Loucy (cell line): ENCODE measurements around the gene SLX9.

ENCODE experiments used
- H2AFZ ChIP-seq: fragments of 200-600 bp; sonication (generic); 2 replicates; pipeline ENCODE4 v1.6.0; 2016; ENCODE audit warnings: antibody characterized with exemption, mild to moderate bottlenecking, low read length, moderate library complexity
- H3F3A ChIP-seq: fragments of 200-600 bp; 2 replicates; pipeline ENCODE4 v1.6.0; 2016; ENCODE audit warnings: antibody characterized with exemption, low read depth, mild to moderate bottlenecking
- H3K27me3 ChIP-seq: fragments of 200-600 bp; sonication (generic); 2 replicates; pipeline ENCODE4 v1.6.1; 2014; ENCODE audit warnings: low read length, mild to moderate bottlenecking; ENCODE audit not compliant: insufficient read depth, poor library complexity, severe bottlenecking
- H3K36me3 ChIP-seq: fragments of 200-600 bp; sonication (generic); 2 replicates; pipeline ENCODE4 v1.6.1; 2016; ENCODE audit warnings: low read length; ENCODE audit not compliant: insufficient read depth
- H3K4me1 ChIP-seq: fragments of 200-600 bp; sonication (generic); 2 replicates; pipeline ENCODE4 v1.5.1; 2014; ENCODE audit warnings: low read length, mild to moderate bottlenecking; ENCODE audit not compliant: insufficient read depth, poor library complexity, severe bottlenecking
- H3K4me2 ChIP-seq: fragments of 200-600 bp; sonication (generic); 2 replicates; pipeline ENCODE4 v1.6.0; 2014; ENCODE audit warnings: antibody characterized with exemption, low read length, low read depth, mild to moderate bottlenecking; ENCODE audit not compliant: poor library complexity, severe bottlenecking
- H3K4me3 ChIP-seq: fragments of 200-600 bp; sonication (generic); 2 replicates; pipeline ENCODE4 v1.5.1; 2014; ENCODE audit warnings: low read length, mild to moderate bottlenecking, mixed read lengths; ENCODE audit not compliant: poor library complexity, severe bottlenecking
- H3K79me2 ChIP-seq: fragments of 200-600 bp; sonication (generic); 2 replicates; pipeline ENCODE4 v1.6.1; 2014; ENCODE audit warnings: low read length; ENCODE audit not compliant: insufficient read depth
- H3K9ac ChIP-seq: fragments of 200-600 bp; sonication (generic); 2 replicates; pipeline ENCODE4 v1.6.0; 2014; ENCODE audit warnings: mild to moderate bottlenecking, low read depth, low read length, moderate library complexity; ENCODE audit not compliant: poor library complexity, severe bottlenecking
- H3K9me2 ChIP-seq: fragments of 200-600 bp; sonication (generic); replicated peaks from 2 replicates; pipeline ENCODE4 v1.6.1; 2016; ENCODE audit warnings: low read depth, low read length, mixed read lengths
- H3K9me3 ChIP-seq: fragments of 200-600 bp; sonication (generic); 2 replicates; pipeline ENCODE4 v1.6.1; 2014; ENCODE audit warnings: mild to moderate bottlenecking, antibody characterized with exemption, low read length, low read depth; ENCODE audit not compliant: insufficient read depth
- H4K20me1 ChIP-seq: fragments of 200-600 bp; sonication (generic); 2 replicates; pipeline ENCODE4 v1.6.0; 2014; ENCODE audit warnings: antibody characterized with exemption, low read length, mild to moderate bottlenecking; ENCODE audit not compliant: insufficient read depth, poor library complexity, severe bottlenecking
- EZH2phosphoT487 ChIP-seq: fragments of 200-600 bp; IDR thresholded peaks from 2 replicates; pipeline ENCODE4 v1.6.1; 2018; ENCODE audit warnings: antibody characterized with exemption, mild to moderate bottlenecking, moderate library complexity, borderline replicate concordance
- TF ChIP-seq, protein P1 (sequence below): fragments of 200-600 bp; sonication (generic); conservative IDR thresholded peaks from 2 replicates; pipeline ENCODE4 v1.5.1; 2014; ENCODE audit warnings: mild to moderate bottlenecking, antibody characterized with exemption, low read length

The SLX9 gene

DNA sequence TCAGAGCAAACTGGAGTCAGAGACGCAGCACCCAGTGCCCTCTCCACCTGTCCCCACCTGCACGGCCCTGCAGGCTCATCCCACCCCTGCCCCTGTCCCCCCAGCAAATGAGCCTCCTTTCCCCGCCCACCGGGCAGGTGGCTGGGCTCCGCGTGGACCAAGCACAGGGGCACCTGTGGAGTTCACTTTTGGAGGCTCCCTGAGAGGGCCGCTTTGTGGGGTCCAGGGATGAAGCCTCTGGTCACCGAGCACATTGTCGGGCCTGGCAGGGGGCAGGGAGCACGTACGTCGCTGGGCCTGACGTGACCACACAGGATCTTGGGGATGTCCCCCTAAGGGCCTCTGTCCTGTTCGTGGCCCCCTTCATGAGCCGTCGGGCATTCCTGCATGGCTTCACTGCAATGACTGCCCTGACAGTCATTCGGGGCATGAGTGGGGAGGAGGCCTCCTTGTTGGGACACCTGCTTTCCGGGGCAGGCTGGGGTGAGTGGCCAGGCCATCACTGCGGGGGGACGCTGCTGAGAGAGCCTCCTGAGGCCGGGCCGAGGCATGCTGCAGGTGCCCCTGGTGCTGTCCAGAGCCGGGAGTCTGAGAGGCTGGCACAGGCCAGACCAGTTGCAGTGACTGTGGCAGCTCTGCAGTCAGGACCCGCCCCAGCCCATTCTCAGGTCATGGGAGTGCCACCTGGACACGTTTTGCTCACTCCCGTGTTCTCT lies 19.7 kb downstream of the SLX9 start:
- H3K9me2 ChIP-seq, result no peaks in the 10 kb centered on the region

DNA sequence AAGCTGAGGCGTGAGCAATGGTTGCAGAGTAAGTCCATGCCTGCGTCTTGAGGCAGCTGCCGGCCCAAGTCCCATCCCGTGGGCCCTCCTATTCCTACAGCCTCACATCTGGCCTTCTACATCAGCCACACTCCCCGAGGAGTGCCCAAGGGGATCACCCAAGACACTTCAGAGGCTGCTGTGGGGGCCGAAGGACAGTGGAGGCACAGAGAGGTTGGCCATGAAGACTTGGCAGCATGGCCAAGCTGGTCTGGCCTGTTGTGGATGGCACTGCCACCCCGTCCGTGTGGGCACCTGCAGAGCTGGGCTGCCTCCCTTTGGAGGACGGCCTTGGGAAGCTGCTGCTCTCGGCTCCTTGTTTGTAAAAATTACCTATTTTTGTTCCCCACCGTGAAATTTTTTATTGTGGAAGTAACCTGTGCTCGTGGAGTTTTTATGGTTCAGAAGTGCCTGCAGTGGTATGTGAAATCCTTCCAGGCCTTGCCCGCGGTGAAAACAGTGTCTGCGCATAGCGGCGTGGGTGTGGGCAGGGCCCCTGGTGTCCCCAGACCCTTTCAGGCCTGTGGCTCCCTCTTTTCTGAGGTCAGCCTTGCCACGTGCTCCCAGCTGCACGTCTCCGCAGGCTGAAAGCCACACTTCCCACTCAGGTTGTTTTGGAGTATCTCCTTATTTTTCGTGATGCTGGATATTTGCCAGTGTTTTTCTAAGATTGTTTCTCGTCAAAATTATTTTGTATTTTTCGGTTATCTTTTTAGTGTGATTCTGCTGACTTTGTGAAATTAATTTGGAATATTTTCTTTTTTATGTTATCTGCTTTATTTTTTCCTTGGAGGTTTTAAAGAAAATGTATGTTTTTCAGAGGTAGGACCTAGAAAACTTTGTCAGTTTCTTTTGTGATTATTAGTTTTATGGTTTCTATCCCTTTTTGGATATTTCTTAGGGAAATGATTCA lies 20.6 kb downstream of the SLX9 start:
- peaks cover 53% of the 10 kb centered on the region; the same call in 1 of the 2 replicates for H3K36me3 ChIP-seq
- no peak overlapping the region for H2AFZ ChIP-seq
- TF ChIP-seq EZH2phosphoT487, result no peak
- TF ChIP-seq, protein P1, sequence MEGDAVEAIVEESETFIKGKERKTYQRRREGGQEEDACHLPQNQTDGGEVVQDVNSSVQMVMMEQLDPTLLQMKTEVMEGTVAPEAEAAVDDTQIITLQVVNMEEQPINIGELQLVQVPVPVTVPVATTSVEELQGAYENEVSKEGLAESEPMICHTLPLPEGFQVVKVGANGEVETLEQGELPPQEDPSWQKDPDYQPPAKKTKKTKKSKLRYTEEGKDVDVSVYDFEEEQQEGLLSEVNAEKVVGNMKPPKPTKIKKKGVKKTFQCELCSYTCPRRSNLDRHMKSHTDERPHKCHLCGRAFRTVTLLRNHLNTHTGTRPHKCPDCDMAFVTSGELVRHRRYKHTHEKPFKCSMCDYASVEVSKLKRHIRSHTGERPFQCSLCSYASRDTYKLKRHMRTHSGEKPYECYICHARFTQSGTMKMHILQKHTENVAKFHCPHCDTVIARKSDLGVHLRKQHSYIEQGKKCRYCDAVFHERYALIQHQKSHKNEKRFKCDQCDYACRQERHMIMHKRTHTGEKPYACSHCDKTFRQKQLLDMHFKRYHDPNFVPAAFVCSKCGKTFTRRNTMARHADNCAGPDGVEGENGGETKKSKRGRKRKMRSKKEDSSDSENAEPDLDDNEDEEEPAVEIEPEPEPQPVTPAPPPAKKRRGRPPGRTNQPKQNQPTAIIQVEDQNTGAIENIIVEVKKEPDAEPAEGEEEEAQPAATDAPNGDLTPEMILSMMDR, result no peak
- H3K9me2 ChIP-seq, result no peaks in the 10 kb centered on the region
- H3K27me3 ChIP-seq, result no peaks in the 10 kb centered on the region
- peaks cover 9% of the 10 kb centered on the region for H3K4me1 ChIP-seq
- no peaks in the 10 kb centered on the region for H3F3A ChIP-seq
- no peaks in the 10 kb centered on the region for H4K20me1 ChIP-seq
- H3K9me3 ChIP-seq, result no peaks in the 10 kb centered on the region
- no peak overlapping the region for H3K4me3 ChIP-seq
- no peak overlapping the region for H3K9ac ChIP-seq
- H3K4me2 ChIP-seq, result no peak overlapping the region
- H3K79me2 ChIP-seq, result peaks cover 36% of the 10 kb centered on the region; the same call in 1 of the 2 replicates

More for the DNA sequence above, 19.7 kb downstream of the SLX9 start:
- Histone ChIP-seq H3K36me3 (peaks cover 56% of the 10 kb centered on the region; the same call in 1 of the 2 replicates), H3K9ac (no peak overlapping the region), H3K9me3 (no peaks in the 10 kb centered on the region), H3K4me1 (peaks cover under 1% of the 10 kb centered on the region), H3K27me3 (no peaks in the 10 kb centered on the region), H2AFZ (no peak overlapping the region), H3F3A (no peaks in the 10 kb centered on the region), H3K4me3 (no peak overlapping the region), H3K79me2 (peaks cover 32% of the 10 kb centered on the region; the same call in 1 of the 2 replicates), H4K20me1 (no peaks in the 10 kb centered on the region), H3K4me2 (no peak overlapping the region)
- TF ChIP-seq EZH2phosphoT487, result no peak
- TF ChIP-seq, protein P1, result no peak

DNA sequence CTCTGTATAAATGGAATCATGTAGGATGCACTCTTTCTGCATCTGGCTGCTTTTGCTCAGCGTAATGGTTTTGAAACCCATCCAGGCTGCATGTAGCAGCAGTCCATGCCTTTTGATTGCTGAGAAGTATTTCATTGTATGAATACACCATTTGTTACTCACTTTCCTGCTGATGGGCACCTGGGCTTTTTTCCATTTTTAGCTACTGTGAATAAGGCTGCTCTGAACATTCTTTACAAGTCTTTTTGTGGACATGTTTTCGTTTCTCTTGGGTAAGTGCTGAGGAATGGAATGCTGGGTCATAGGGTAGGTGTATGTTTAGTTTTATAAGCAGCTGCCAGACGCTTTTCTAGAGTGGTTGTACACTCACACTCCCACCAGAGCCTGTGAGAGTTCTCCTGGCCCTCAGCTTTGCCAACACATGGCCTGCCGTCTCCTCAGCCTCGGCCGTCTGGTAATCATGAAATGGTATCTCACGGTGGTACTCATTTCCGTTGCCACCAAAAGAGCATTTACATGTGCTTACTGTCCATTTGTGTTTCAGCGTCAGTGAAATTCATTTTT lies 22.7 kb downstream of the SLX9 start:
- H3K4me3 ChIP-seq, result no peak overlapping the region
- H3K9me3 ChIP-seq, result no peaks in the 10 kb centered on the region
- no peaks in the 10 kb centered on the region for H3F3A ChIP-seq
- no peak for TF ChIP-seq EZH2phosphoT487
- TF ChIP-seq, protein P1, result no peak
- H3K9ac ChIP-seq, result no peak overlapping the region
- H3K9me2 ChIP-seq, result no peaks in the 10 kb centered on the region
- H3K4me1 ChIP-seq, result peaks cover 30% of the 10 kb centered on the region
- no peak overlapping the region for H3K4me2 ChIP-seq
- H4K20me1 ChIP-seq, result no peaks in the 10 kb centered on the region
- H2AFZ ChIP-seq, result no peak overlapping the region
- peaks cover 41% of the 10 kb centered on the region; the same call in 1 of the 2 replicates for H3K79me2 ChIP-seq
- no peaks in the 10 kb centered on the region for H3K27me3 ChIP-seq
- peaks cover 45% of the 10 kb centered on the region; the same call in 1 of the 2 replicates for H3K36me3 ChIP-seq
